ENCODE results near the gene GPR153. TPM values are rescaled to one million over a fixed set of nuclear protein-coding genes. Genes with fewer than 3 reads are reported as not detected.

The GPR153 gene
- total and polyA plus RNA-seq, 4 donors, result 0.37 to 5.9 (median 2.7) TPM

DNA sequence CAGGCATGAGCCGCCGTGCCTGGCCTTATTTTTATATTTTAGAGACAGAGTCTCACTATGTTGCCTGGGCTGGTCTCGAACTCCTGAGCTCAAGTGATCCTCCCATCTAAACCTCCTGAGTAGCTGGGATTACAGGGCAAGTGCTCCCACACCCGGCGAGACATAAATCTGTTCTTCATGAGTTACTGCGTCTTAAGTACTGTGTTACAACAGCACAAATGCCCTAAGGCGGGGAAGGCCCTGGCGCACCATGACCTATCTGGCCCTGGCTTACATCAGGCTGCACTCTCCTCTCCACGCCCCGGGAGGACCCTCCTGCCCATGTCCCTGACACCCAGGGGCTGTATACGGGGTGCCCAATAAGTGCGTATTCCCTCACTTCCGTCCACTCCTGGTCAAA is 4.3 kb downstream of the GPR153 start:
- 92% methylated on average over 13 of the region's 13 CpGs for WGBS
- Histone ChIP-seq H3K27me3 (ENCODE audit: control insufficient read depth in 4 of 4, insufficient read depth in 4 of 4, low read length in 3 of 4) (no peaks in the 10 kb centered on the region), H3K9me3 (ENCODE audit: control insufficient read depth in 4 of 4, low read length in 3 of 4) (no peaks in the 10 kb centered on the region), H3K4me1 (ENCODE audit: control insufficient read depth in 4 of 4, insufficient read depth in 4 of 4, low read length in 3 of 4) (peaks cover 11 to 24% (median 19%) of the 10 kb centered on the region in 4 donors), H3K36me3 (ENCODE audit: control insufficient read depth in 4 of 4, insufficient read depth in 3 of 4, low read depth in 1 of 4, low read length in 3 of 4) (no peaks in the 10 kb centered on the region), H3K27ac (ENCODE audit: low read depth in 1 of 2, low read length in 2 of 2) (no peak overlapping the region), H3K4me3 (ENCODE audit: low read depth in 1 of 3, low read length in 3 of 3) (no peak overlapping the region), H3K9ac (ENCODE audit: low read depth in 1 of 2, low read length in 2 of 2) (no peak overlapping the region)
- TF ChIP-seq FOXA2 (IDR thresholded peaks at IDR 0.05), result no peak
- TF ChIP-seq, protein P1, sequence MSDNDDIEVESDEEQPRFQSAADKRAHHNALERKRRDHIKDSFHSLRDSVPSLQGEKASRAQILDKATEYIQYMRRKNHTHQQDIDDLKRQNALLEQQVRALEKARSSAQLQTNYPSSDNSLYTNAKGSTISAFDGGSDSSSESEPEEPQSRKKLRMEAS (IDR thresholded peaks at IDR 0.05), result no peak
- TF ChIP-seq TAF1 (conservative IDR thresholded peaks at IDR 0.05), result no peak
- TF ChIP-seq RAD21 (IDR thresholded peaks at IDR 0.05), result no peak
- no peak for TF ChIP-seq JUND (IDR thresholded peaks at IDR 0.05)
- TF ChIP-seq HNF4A (conservative IDR thresholded peaks at IDR 0.05), result no peak
- no peak for TF ChIP-seq NR2F2 (IDR thresholded peaks at IDR 0.05)
- no peak for TF ChIP-seq SP1 (IDR thresholded peaks at IDR 0.05)
- no peak for TF ChIP-seq REST (IDR thresholded peaks at IDR 0.05)
- no peak for TF ChIP-seq HNF4G (IDR thresholded peaks at IDR 0.05)
- no peak for TF ChIP-seq CTCF (IDR thresholded peaks at IDR 0.05; ENCODE audit: low read depth, low read length, missing input control)
- DNase-seq (ENCODE audit: low spot score), result no peak

DNA sequence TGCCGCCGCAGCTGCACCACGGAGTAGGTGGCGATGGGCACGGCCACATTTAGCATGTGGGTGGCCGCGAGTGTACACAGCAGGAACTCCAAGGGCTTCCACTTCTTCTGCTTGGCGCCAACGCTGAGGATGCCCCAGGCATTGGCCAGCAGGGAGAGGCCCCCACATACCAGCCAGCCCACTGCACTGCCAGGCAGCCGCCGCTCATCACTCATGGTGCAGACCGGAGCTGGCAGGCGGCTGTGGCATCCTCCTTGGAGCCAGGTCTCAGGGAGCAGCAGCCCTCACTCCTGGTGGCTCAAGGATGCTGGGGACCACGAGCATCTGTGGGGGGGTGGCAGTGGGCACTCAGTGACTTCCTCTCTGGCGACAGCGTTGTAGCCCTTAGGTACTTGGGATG is 6.2 kb downstream of the GPR153 start:
- no peak overlapping the region for H3K4me3 ChIP-seq (ENCODE audit: low read depth in 1 of 3, low read length in 3 of 3)
- peaks cover 1 to 20% (median 13%) of the 10 kb centered on the region in 4 donors for H3K4me1 ChIP-seq (ENCODE audit: control insufficient read depth in 4 of 4, insufficient read depth in 4 of 4, low read length in 3 of 4)
- H3K36me3 ChIP-seq (ENCODE audit: control insufficient read depth in 4 of 4, insufficient read depth in 3 of 4, low read depth in 1 of 4, low read length in 3 of 4), result no peaks in the 10 kb centered on the region
- H3K27ac ChIP-seq (ENCODE audit: low read depth in 1 of 2, low read length in 2 of 2), result no peak overlapping the region
- H3K27me3 ChIP-seq (ENCODE audit: control insufficient read depth in 4 of 4, insufficient read depth in 4 of 4, low read length in 3 of 4), result peaks cover 0 to 5% (median 2%) of the 10 kb centered on the region in 4 donors
- TF ChIP-seq TAF1 (conservative IDR thresholded peaks at IDR 0.05) (no peak), HNF4A (conservative IDR thresholded peaks at IDR 0.05) (no peak), YY1 (IDR thresholded peaks at IDR 0.05) (no peak), REST (IDR thresholded peaks at IDR 0.05) (no peak), FOXA2 (IDR thresholded peaks at IDR 0.05) (no peak), EGR1 (IDR thresholded peaks at IDR 0.05; ENCODE audit: low read depth in 2 of 2) (no peak), NR2F2 (IDR thresholded peaks at IDR 0.05) (no peak), CTCF (IDR thresholded peaks at IDR 0.05; ENCODE audit: low read depth, low read length, missing input control) (no peak), ATF3 (IDR thresholded peaks at IDR 0.05) (no peak), SP1 (IDR thresholded peaks at IDR 0.05) (no peak), RXRA (IDR thresholded peaks at IDR 0.05) (no peak)
- no peak for DNase-seq (ENCODE audit: low spot score)
- 94% methylated on average over 16 of the region's 16 CpGs for WGBS
- no peak overlapping the region for H3K9ac ChIP-seq (ENCODE audit: low read depth in 1 of 2, low read length in 2 of 2)
- no peaks in the 10 kb centered on the region for H3K9me3 ChIP-seq (ENCODE audit: control insufficient read depth in 4 of 4, low read length in 3 of 4)

Measured in liver (tissue), 9 donors.